ENCODE results near the gene TOP1.
"Not testable (repeated sequence)": the region's sequence is repeated elsewhere in the genome, so short reads cannot be mapped to it uniquely, and the experiment has no call there.

TOP1 gene

DNA sequence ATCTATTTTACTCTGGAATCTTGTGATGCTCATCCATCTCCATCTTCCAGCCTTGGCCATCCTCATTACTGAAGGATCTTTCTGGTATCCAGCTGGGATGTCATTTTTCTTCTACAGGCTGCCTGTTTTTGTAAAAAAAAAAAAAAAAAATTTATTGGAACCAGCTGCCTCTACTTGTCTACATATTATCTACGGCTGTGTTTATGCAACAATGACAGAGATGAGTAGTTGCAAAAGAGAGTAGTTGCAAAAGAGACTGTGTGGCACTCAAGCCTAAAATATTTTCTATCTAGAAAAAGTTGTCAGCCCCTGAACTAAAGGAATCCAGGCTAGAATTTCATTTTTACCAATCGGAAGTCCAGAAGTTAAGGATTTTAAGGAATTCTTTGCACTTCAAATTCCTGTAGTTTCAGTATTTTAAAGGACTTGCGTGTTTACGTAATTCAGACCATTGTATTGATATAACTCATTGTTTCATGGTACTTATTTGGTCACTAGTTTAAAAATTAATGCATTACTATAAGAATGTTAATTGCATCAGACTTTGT lies 70.2 kb downstream of the TOP1 start:
- no peak for DNase-seq

GRCh38 chr20:41100001-41100480 lies 71.4 kb downstream of the TOP1 start:
- DNase-seq = no peak

DNA sequence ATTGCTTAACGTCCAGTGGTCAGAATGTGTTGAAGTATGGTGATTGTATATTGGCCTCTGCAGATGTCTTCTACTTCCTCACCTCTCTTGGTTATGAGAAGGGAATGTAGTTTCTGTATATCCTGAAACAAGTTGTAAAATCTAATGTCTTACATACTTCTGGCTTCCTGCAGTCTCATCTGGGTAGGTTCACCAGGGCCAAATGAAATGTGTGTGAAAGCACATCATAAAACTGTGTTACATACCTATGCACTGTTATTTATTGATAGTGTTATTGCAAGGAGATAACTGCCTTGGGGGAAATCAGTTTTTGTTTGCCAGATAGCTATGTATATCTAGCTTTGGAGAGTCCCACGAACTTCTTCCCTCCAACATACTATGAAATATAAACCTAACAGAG lies 73.0 kb downstream of the TOP1 start:
- DNase-seq = no peak

DNA sequence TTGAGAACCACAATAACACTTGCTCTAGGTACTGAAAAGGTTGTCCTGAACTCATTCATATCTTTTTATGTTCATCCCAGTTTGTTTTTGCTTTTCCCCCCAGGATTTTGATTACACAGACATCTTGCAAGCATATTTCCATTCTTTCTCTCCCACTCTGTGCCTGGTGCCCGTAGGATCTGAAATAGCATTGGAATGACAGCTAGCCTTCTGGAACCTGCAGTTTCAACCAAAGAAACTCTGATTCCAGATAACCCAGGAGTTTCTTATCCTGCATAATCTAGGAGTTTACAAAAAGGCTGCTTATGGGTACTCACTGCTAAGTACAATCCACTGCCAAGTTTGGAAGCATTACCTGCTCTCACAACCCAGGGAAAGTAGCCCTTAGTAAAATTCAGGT lies 79.9 kb downstream of the TOP1 start:
- no peak for DNase-seq

GRCh38 chr20:41110012-41110411 lies 81.4 kb downstream of the TOP1 start:
- DNase-seq = no peak

- no peak for DNase-seq
Observed at GRCh38 chr20:41110930-41111577, 82.4 kb downstream of the TOP1 start.

- no peak for DNase-seq
Observed at GRCh38 chr20:41111578-41111951, 82.9 kb downstream of the TOP1 start.

DNA sequence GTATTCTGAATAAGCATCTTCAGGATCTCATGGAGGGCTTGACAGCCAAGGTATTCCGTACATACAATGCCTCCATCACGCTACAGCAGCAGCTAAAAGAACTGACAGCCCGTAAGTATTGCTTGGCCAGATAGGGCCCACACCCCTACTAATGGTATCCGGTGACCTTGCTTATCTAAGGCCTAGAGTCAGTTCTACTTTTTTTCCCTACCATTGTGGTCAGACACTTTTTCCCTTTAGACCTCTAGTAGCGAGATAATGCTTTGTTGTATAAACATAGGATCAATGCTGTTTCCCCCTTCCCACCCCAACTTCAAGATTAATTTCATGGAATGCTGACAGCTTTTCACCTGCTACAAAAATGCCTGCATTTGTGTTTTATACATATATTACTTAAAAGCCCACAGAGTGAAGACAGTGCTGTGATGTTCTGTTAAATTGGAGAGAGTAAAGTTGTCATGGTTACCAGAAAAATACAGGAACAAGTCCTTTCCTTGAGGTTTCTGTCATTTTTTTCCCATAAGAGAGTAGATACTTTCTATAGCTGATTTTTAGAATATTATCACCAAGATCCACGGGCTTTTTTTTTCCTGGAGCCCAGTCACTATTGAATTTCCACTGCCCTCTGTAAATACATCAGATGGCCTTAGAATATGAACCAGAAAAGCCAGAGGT lies 87.8 kb downstream of the TOP1 start:
- no peak for DNase-seq

GRCh38 chr20:41118159-41118558 lies 89.5 kb downstream of the TOP1 start:
- not testable (repeated sequence) for DNase-seq

DNA sequence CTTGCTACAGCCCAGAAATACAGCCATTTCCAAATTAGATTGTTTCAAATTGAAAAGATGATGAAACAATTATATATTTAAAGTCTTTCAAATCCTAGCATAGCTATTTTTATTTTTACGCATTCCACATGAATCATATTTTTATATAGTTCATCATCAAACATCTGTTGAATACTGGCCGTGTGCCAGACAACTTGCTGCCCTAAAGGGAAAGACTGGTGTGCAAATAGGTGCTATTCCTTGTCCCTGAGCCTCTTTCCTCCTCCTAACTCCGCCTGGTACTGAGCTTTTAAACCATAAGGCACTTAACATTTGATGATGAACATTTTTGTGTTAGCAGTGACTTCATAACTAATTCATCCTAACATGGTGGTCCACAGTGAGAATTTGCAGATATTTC lies 90.0 kb downstream of the TOP1 start:
- DNase-seq = no peak

GRCh38 chr20:41119614-41120561 lies 91.3 kb downstream of the TOP1 start:
- no peak for DNase-seq

- DNase-seq = no peak
Observed at GRCh38 chr20:41121399-41121798, 92.8 kb downstream of the TOP1 start.

GRCh38 chr20:41123631-41124030 lies 95.0 kb downstream of the TOP1 start:
- no peak for DNase-seq

GRCh38 chr20:41124451-41125094 lies 96.0 kb downstream of the TOP1 start:
- DNase-seq = no peak

DNA sequence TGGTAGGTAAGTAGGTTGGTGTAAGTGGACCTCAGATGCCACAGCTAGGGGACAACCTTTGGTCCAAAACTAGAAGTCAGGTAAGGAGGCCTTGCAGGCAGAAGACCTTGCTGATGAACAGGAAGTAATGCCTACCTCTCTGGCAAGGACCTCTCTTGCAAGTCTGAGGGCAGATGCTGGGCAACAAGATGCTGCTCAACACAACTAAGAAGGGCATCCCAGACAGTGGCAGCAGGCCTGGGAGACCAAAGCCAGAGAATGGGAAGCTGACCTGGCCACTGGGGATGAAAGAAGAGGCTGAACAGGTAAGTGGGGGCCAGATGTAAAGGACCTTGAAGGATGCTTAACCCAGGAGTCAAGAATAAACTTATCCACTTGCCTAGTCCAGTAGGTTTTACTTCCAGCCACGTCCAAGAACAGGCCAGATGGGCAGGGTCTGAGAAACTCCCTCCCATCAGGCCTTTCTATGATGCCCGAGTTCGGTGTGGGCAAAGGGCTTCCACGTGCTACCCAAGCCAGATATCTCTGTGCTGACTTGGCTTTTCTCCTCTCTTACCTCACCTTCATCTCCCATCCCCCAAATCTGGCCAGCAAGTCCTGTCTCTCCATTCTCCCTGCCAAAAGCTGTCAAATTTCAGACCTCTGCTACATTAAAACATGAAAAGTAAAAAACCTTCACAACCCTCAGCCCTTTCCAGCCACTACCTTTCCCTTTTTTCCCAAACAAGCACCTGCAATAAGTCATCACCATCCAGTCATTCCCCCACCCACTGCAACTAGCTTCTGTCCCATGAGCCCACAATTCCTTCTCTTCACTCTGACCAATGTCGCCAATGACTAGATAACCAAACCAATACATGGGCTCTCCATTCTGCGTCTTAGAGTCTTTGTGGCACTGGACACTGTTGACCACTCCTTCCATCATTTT lies 97.2 kb downstream of the TOP1 start:
- no peak for DNase-seq

GRCh38 chr20:41126719-41127118 lies 98.1 kb downstream of the TOP1 start:
- no peak for DNase-seq

DNA sequence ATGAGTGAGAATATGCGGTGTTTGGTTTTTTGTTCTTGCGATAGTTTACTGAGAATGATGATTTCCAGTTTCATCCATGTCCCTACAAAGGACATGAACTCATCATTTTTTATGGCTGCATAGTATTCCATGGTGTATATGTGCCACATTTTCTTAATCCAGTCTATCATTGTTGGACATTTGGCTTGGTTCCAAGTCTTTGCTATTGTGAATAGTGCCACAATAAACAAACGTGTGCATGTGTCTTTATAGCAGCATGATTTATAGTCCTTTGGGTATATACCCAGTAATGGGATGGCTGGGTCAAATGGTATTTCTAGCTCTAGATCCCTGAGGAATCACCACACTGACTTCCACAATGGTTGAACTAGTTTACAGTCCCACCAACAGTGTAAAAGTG lies 99.7 kb downstream of the TOP1 start:
- not testable (repeated sequence) for DNase-seq

GRCh38 chr20:41131594-41132387 lies 103.2 kb downstream of the TOP1 start:
- no peak for DNase-seq

- DNase-seq = not testable (repeated sequence)
Observed at GRCh38 chr20:41132388-41132775, 103.8 kb downstream of the TOP1 start.

- DNase-seq = no peak
Observed at GRCh38 chr20:41133709-41134361, 105.2 kb downstream of the TOP1 start.

Data from NCI-H748 treated with DMSO at 0.1 percent for 48 hours (cell line).